Esophagus muscularis mucosa (tissue), 4 donors: ENCODE data around the gene CAPN10.

Experiments
- EP300 ChIP-seq: sonication (generic); formaldehyde crosslinking; IDR thresholded peaks from one replicate; pipeline ENCODE4 v1.6.1; 2017; ENCODE audit warnings: antibody characterized with exemption
- POLR2A ChIP-seq: fragments of 450-650 bp; IDR thresholded peaks from one replicate; pipeline ENCODE4 v1.6.1; 2017; ENCODE audit warnings: antibody characterized with exemption, moderate library complexity, mild to moderate bottlenecking, low read depth
- POLR2AphosphoS5 ChIP-seq, 2 donors: sonication (generic); formaldehyde crosslinking; IDR thresholded peaks; one replicate each; pipeline ENCODE4 v1.6.1; 2017; ENCODE audit warnings: antibody characterized with exemption in 2 of 2
- TF ChIP-seq, protein P1 (sequence below), 3 experiments: fragments of 200-600 bp in 2 of 3; fragments of 450-650 bp in 1 of 3; sonication (generic) in 2 of 3; IDR thresholded peaks; one replicate each; pipeline ENCODE4 v1.5.1; 2017 to 2019; ENCODE audit warnings: antibody characterized with exemption in 3 of 3, mild to moderate bottlenecking in 2 of 3, moderate library complexity in 1 of 3

DNA sequence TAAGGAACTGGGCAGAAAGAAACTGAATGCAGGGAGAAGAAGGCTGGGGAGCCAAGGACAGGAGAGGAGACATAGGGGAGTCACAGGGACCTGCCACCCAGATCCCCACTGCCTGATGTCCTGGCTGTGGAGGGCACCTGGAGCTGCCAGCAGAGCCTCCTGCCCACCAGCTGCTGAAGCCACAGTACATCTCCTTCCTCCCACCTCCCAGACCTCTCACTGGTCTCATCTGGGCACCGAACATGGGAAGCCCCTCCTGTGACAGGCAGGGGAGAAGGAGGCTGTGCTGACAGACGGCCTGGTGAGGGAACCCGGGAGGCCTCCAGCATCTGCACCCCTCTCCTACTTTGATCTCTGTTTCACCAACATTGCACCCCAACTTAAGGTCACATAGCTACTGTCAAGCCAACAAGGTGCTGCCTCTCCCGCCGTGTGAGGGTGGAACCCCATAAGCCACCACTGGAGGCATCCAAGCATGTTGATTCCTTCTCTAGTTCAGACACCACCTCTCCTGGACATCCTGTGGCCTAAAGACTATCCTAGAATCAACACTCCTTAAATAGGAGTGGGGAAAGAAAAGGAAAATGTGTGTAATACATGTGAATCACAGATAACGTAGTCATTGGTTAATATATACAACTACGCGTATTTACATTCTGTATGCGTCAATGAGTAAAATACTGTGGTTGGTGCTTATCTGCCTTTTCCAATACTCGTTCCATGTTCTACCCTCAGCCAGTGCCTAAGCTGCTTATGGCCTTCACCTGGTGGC, 21.8 kb upstream of the CAPN10 start:
- TF ChIP-seq, protein P1, sequence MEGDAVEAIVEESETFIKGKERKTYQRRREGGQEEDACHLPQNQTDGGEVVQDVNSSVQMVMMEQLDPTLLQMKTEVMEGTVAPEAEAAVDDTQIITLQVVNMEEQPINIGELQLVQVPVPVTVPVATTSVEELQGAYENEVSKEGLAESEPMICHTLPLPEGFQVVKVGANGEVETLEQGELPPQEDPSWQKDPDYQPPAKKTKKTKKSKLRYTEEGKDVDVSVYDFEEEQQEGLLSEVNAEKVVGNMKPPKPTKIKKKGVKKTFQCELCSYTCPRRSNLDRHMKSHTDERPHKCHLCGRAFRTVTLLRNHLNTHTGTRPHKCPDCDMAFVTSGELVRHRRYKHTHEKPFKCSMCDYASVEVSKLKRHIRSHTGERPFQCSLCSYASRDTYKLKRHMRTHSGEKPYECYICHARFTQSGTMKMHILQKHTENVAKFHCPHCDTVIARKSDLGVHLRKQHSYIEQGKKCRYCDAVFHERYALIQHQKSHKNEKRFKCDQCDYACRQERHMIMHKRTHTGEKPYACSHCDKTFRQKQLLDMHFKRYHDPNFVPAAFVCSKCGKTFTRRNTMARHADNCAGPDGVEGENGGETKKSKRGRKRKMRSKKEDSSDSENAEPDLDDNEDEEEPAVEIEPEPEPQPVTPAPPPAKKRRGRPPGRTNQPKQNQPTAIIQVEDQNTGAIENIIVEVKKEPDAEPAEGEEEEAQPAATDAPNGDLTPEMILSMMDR (IDR thresholded peaks at IDR 0.05), result no peak
- TF ChIP-seq POLR2A (no peak), POLR2AphosphoS5 (IDR thresholded peaks at IDR 0.05) (no peak), EP300 (no peak)
